Right ventricle myocardium superior (tissue), 1 donor: ENCODE data around the gene PSMC3IP. TPM values are rescaled to one million over a fixed set of nuclear protein-coding genes. Genes with fewer than 3 reads are reported as not detected.
"Not testable (repeated sequence)": the region's sequence is repeated elsewhere in the genome, so short reads cannot be mapped to it uniquely, and the experiment has no call there.

Source experiments
- ATAC-seq: fragments of 200-7000 bp; cut with Tn5 transposase; one replicate; pipeline ENCODE4 v1.9.1; 2020; ENCODE audit warnings: mild to moderate bottlenecking; ENCODE audit not compliant: poor library complexity
- DNase-seq: peaks from one replicate; pipeline ENCODE4 v3.0.0-alpha.2; 2020
- intact Hi-C: fragments of 100-400 bp; cut with DNase I; formaldehyde crosslinking; loops from one replicate; pipeline ENCODE4 v1.11.2; 2022
- total RNA-seq: library from RNA; stranded (reverse); fragmentation: NEBNext Ultra II Directional; extraction: Animal tissue kit (Norgen Biotek cat#: 25700); gene quantifications from one replicate; pipeline ENCODE4 v1.2.1, GENCODE V29; 2021
- donor health status: DM: no; HTN: yes; CAD: no; lungs with severe emphysema.

Gene PSMC3IP
- total RNA-seq, 1 donor from 2014 or later, result 2.3 TPM

DNA sequence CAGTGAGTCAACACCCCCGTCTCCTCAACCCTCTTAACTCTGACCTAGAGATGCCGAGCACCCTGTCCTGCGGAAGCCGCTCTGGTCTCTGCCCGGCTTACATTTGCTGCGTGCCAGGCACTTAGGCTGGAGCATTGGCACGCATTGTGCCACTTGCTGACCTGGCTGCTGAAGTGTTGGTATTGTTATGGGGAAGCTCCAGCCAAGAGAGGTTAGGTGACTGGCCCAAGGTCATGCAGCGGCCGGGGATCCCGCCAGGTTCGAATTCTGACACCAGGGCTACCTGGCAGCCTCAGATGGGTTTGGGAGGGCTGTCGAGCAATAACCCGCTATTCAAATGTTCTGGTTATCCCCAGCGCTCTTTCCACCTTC is 29.8 kb downstream of the PSMC3IP start:
- ATAC-seq (peak; percentile 79), DNase-seq (peak; percentile 74)
- intact Hi-C loops, result no loop called here

DNA sequence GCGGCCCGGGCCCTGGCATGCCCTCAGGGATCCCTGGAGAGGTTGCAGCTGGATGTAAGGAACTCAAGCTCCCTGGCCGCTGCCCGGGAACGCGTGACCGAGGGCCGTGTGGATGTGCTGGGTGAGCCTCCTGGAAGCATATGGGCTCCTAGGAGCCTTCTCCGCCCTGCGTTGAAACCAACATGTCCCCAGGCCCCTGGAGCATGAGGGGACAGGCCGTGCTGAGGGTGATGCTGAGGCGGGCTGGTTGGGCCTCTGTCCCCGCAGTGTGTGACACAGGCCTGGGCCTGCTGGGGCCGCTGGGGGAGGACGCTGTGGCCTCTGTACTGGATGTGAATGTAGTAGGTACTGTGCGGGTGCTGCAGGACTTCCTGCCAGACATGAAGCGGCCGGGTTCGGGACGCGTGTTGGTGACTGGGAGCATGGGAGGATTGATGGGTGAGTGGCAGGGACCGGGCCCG is 30.5 kb downstream of the PSMC3IP start:
- intact Hi-C loops, result no loop called here
- DNase-seq, result peak; percentile 47
- ATAC-seq, result peak; percentile 3

DNA sequence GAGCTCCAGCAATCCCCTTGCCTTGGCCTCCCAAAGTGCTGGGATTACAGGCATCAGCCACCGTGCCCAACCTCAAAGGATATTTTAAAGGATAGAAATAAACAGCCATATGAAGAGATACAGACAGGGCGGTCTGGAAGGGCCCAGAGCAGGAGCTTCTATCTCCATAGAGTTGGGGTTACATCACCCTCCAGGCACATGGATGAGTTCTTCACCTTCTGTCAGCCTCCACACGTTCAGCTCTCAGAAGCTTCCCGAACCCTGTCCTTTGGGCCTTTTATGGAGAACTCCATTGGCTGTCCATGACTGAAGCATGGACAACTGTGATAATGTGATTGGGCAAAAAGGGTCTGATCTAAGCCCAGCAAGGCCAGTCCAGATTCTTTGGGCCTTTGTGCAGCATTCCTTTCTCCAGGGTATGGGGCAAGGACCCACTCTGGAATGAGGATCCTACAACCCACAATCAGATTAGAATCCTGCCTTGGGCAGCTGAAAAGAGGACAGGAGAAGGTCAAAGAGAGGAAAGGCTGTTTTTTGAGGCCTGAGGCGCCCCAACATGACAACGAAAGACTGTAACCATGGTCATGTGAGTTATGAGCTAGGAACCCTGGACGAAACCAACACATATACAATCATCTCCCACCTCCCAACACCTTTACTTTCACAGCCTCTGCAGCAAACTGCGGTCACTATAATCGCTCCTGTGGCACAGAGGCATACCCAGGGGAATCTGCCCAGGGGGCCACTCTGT is 31.6 kb downstream of the PSMC3IP start:
- ATAC-seq, DNase-seq, intact Hi-C loops: not testable (repeated sequence)

DNA sequence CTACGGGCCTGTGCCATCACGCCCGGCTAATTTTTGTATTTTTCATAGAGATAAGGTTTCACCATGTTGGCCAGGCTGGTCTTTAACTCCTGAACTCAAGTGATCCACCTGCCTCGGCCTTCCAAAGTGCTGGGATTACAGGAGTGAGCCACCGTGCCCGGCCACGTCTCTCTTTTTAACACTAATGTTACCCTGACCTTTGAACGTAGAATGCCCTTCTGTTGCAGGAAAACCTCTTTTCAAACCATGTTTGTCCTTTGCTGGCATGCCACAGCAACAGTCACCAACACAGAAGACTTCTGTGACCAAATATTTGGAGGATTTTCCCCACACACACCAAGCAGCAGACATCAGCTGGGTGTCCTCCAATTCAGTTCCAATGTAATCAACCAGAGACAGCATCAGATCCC is 32.6 kb downstream of the PSMC3IP start:
- intact Hi-C loops, result no loop called here
- ATAC-seq (no peak), DNase-seq (no peak)

DNA sequence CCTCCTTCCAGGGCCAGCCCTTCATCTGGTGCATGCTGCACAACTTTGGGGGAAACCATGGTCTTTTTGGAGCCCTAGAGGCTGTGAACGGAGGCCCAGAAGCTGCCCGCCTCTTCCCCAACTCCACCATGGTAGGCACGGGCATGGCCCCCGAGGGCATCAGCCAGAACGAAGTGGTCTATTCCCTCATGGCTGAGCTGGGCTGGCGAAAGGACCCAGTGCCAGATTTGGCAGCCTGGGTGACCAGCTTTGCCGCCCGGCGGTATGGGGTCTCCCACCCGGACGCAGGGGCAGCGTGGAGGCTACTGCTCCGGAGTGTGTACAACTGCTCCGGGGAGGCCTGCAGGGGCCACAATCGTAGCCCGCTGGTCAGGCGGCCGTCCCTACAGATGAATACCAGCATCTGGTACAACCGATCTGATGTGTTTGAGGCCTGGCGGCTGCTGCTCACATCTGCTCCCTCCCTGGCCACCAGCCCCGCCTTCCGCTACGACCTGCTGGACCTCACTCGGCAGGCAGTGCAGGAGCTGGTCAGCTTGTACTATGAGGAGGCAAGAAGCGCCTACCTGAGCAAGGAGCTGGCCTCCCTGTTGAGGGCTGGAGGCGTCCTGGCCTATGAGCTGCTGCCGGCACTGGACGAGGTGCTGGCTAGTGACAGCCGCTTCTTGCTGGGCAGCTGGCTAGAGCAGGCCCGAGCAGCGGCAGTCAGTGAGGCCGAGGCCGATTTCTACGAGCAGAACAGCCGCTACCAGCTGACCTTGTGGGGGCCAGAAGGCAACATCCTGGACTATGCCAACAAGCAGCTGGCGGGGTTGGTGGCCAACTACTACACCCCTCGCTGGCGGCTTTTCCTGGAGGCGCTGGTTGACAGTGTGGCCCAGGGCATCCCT is 34.1 kb downstream of the PSMC3IP start:
- ATAC-seq (no peak), DNase-seq (peak; percentile 33)
- intact Hi-C loops, result no loop called here

DNA sequence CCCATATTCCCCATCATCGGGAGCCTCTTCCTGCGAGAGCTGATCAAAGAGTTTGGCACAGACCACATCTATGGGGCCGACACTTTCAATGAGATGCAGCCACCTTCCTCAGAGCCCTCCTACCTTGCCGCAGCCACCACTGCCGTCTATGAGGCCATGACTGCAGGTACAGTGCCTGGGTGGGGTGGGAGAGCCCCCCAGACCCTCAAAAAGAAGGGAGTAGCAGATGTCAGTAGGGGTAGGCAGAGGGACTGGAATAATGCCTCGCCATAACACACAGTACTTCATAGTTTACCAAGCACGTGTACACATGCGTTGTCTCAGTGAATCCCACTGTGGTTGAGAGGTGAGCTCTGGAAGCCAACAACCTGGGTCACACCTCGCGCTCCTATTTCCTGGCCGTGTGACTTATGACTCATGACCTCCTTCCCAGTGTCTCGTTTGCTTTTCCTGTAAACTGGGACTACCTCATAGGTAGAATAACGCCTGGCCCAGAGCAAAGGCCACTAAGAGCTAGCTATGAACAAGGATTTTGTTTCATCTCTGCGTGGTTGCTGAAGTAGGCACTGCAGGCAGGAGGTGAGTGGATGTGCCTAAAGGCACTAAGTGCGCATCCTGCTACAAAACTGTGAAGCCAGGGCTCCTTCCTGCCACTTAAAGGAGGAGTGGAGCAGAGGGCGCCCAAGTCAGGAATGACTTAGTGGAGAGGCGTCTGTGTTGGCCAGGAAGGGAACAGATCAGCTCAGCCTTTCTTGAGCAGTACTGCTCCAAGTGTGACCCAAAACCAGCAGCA is 36.3 kb downstream of the PSMC3IP start:
- ATAC-seq, result no peak
- DNase-seq, result no peak
- intact Hi-C loops, result no loop called here

DNA sequence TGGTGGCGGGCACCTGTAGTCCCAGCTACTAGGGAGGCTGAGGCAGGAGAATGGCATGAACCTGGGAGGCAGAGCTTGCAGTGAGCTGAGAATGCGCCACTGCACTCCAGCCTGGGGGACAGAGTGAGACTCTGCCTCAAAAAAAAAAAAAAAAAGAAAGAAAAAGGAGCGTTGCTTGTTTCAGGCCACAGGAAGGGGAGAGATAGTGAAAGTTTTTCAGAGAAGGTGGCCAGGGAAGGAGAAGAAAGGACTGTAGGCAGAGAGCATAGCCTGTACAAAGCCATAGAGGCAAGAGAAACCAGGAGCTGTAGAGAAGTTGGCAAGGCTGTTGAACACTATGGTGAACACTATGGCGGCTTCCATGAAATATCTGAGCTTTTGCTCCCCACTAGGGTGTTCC is 37.0 kb downstream of the PSMC3IP start:
- DNase-seq, intact Hi-C loops, ATAC-seq: not testable (repeated sequence)

DNA sequence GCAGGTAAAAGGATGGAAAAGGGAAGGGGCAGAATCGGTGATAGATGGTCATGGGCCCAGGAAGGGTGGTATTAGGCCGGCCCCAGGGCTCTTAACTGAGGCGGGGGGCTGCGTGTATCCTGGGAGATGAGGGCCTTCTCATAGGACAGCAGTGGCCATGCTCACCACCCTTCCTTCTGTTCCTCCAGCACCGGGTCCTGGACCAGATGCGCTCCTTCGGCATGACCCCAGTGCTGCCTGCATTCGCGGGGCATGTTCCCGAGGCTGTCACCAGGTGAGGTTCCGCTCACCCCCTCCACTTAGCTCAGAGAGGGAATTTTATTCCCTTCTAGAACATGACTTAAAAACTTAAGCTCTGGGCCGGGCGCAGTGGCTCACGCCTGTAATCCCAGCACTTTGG is 39.0 kb downstream of the PSMC3IP start:
- intact Hi-C loops, result no loop called here
- ATAC-seq (no peak), DNase-seq (peak; percentile 33)

DNA sequence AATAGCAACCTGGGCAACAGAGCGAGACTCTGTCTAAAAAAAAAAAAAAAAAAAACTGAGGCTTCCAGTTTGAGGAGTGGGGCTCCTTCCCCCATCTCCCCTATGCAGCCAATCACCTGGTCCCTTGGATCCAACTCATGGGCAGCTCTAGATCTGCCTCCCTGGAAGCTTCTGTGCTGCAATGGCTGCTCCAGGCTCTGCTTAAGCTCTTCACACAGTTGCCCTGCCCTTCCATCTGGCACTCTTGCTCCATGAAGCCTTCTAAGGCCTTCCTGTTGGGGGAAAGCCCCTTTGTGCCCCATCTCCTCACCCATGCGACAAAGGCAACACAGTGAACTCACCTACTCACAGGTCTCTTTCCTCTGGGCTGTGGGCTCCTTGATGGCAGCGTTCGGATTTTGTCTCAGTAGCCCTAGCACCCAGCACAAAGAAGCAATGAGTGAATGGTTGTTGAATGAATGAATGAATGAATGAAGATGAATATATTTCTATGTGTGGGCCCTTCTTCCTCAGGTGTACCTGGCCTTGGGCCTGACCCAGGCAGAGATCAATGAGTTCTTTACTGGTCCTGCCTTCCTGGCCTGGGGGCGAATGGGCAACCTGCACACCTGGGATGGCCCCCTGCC is 39.6 kb downstream of the PSMC3IP start:
- DNase-seq (no peak), ATAC-seq (no peak)
- intact Hi-C loops, result no loop called here

DNA sequence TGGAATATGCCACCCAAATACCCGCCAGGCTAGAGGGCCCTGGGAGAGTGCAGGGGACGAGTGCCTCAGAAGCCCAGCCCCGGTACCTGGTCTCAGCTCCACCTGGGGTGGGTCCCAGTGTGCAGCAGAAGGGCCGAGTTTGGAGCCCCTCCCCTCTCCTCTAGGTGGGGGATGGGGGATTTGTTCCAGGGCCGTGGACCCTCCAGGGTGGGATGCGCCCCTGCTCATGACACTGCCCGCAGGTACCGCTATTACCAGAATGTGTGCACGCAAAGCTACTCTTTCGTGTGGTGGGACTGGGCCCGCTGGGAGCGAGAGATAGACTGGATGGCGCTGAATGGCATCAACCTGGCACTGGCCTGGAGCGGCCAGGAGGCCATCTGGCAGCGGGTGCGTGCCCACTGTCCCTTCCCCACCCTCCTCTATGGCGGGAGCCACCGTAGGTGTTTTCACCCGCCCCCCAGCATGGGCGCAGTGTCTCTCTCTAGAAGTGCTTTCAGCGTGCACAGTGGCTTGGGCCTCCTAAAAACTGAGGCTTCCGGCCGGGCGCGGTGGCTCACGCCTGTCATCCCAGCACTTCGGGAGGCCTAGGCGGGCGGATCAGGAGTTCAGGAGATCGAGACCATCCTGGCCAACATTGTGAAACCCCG is 40.2 kb downstream of the PSMC3IP start:
- DNase-seq, result no peak

DNA sequence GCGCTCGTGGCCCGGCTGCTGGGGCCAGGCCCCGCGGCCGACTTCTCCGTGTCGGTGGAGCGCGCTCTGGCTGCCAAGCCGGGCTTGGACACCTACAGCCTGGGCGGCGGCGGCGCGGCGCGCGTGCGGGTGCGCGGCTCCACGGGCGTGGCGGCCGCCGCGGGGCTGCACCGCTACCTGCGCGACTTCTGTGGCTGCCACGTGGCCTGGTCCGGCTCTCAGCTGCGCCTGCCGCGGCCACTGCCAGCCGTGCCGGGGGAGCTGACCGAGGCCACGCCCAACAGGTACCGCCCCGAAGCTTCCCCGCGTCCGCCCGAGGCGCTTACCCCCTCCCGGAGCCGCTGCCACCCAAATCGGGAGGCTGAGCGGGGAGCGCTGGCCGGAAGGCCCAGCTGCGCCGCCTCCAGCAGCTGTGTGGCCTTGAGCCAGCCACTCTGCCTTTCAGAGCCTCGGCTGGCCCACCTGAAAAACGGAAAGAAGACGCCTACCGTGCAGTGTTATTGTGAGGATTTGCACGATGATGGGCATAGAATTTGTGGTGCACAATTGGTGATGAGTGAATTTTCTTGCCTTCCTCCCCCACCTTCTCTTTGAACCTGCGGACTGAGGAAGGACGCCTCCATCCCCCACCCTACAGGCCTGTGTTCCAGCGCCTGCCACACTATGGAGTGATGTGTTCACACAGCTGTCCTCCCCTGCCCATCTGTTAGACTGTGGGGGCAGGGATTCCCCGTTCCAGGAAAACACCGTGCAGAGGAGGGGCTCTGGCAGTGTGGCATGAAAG is 41.0 kb downstream of the PSMC3IP start:
- intact Hi-C loops, result no loop called here
- DNase-seq (peak; percentile 92), ATAC-seq (peak; percentile 75)

More for the DNA sequence above, 40.2 kb downstream of the PSMC3IP start:
- intact Hi-C loops, result no loop called here
- peak; percentile 5 for ATAC-seq

DNA sequence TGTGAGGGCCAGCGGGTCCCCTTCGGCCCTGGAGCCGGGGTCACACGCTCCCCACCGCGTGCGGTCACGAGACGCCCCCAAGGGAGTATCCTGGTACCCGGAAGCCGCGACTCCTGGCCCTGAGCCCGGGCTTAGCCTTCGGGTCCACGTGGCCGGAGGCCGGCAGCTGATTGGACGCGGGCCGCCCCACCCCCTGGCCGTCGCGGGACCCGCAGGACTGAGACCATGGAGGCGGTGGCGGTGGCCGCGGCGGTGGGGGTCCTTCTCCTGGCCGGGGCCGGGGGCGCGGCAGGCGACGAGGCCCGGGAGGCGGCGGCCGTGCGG is 41.5 kb downstream of the PSMC3IP start, which contains the start of gene NAGLU:
NAGLU (plus strand) TSS at position 194 of the 324 bp plus-strand sequence; CDS start at position 226, 32 bp downstream.
- intact Hi-C loops, result no loop called here
- ATAC-seq (peak; percentile 86), DNase-seq (peak; percentile 99)

DNA sequence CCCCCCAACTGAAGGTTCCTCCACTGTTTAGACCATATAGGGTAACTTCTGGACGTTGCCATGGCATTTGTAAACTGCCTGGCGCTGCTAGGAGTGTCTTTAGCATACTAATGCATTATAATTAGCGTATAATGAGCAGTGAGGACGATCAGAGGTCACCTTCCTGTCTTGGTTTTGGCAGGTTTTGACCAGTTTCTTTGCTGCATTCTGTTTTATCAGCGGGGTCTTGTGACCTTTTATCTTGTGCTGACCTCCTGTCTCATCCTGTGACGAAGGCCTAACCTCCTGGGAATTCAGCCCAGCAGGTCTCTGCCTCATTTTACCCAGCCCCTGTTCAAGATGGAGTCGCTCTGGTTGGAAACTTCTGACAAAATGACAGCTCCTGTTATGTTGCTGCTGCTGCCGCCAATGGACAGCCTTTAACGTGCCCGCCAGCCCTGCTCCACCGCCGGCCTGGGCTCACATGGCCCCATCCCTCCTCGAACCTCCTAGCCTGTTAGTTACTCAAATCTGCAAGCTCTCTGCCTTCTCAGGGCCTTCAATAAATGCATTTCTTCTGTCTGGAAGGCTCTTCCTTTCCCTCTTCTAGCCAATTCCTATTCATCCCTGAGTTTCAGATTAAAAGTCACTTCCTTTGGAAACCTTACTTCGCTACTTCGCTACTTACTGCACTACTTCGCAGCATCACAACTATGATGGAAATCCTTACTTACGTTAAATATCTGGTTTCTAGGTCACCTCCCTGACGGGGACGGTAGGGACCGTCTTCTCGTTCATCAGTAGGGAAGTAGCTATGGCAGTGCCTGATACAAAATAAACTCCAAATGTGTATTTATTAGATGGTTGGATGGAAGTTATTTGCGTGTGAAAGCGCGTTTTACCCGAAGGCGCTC is 42.1 kb downstream of the PSMC3IP start:
- DNase-seq (no peak), ATAC-seq (no peak)
- intact Hi-C loops, result no loop called here

DNA sequence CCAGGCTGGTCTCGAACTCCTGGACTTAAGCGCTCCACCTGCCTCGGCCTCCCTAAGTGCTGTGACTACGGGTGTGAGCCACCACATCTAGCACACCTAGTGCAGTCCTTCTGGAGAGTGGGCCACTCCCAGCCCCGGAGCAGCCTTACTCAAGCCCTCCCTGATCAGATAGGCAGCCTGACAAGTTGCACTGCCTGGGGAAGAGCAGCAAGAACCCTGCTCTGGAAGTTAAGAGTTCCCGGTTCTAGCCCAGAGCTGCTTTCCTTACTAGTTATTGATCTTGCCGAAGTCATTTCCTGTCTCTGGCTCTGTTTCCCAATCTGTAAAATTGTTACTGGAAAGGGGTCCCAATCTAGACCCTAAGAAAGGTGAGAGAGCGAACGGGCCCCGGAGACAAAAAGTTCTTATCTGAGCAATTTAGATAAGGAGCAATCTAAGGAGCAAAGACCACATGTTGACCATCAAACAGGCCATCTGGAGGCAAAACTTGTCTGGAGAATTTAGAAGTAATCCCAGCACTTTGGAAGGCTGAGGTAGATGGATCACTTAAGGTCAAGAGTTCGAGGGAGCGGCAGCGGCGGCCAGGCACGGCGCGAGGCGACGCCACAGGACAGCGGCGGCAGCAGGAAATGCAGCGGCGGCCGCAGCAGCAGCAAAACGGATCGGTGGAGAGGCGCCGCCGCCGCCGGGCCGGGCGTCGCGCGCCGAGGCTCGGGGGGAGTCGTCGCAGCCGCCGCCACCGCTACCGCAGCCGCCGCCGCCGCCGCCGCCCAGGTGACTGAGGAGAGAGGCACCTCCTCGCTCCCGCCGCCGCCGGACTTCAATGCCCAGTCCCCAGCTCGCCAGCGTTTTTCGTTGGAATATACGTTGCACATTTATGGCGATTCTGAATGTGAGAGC is 45.8 kb downstream of the PSMC3IP start:
- intact Hi-C loops, result no loop called here
- DNase-seq (peak; percentile 84), ATAC-seq (peak; percentile 47)

DNA sequence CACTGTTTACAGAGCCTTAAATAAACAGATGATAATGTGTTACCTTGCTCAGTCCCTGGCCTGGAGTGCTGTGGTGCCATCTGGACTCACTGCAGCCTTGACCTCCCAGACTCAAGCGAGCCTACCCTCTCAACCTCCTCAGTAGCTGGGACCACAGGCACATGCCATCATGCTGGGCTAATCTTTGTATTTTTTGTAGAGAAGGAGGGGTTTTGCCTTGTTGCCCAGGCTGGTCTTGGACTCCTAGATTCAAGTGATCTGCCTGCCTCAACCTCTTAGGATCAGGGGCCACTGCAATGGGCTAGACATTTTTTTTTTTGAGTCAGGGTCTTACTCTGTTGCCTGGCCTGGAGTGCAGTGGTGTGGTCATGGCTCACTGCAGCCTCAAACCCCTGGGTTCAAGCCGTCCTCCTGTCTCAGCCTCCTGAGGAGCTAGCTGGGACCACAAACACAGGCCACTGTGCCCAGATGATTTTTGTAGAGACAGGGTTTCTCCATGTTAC is 46.5 kb downstream of the PSMC3IP start:
- intact Hi-C loops, result no loop called here
- ATAC-seq (no peak), DNase-seq (no peak)
